Astrocyte of the spinal cord (primary cell): ENCODE measurements around the gene KERA.

Experiments used
- DNase-seq: peaks from one replicate; pipeline ENCODE4 v3.0.0; 2011; ENCODE audit warnings: low read depth, low spot score
- H3K4me3 ChIP-seq: 2 replicates; pipeline ENCODE4 v1.5.1; 2011; ENCODE audit warnings: low read depth, mild to moderate bottlenecking, low read length, moderate library complexity
- in situ Hi-C: cut with HindIII; loops from 2 replicates; pipeline ENCODE4 v1.10.0; 2017; ENCODE audit warnings: low sequenced_read_pairs
- TF ChIP-seq, protein P1 (sequence below): IDR thresholded peaks from 2 replicates; pipeline ENCODE4 v1.5.1; 2012; ENCODE audit warnings: low read depth, mild to moderate bottlenecking, low read length, inconsistent platforms

Gene KERA

DNA sequence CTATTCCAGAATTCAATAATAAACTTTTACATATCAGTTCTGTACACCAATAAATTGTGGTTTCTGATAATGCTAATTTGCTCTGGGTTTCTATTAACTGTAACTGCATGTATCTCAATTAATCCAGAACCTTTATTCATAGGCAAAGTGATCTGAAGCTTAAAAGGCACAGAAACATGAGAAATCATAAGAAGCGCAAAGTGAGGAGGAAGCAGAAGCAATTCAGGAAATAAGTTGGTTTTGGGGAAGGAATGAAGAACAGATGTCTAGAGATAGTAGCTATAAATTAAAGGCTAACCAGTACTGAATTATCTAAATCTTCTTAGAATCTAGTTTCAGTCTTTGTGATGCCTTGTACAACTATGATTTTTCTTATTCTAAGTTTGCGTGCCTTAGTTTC, 24.6 kb downstream of the KERA start:
- in situ Hi-C loops = no loop called here
- TF ChIP-seq, protein P1, sequence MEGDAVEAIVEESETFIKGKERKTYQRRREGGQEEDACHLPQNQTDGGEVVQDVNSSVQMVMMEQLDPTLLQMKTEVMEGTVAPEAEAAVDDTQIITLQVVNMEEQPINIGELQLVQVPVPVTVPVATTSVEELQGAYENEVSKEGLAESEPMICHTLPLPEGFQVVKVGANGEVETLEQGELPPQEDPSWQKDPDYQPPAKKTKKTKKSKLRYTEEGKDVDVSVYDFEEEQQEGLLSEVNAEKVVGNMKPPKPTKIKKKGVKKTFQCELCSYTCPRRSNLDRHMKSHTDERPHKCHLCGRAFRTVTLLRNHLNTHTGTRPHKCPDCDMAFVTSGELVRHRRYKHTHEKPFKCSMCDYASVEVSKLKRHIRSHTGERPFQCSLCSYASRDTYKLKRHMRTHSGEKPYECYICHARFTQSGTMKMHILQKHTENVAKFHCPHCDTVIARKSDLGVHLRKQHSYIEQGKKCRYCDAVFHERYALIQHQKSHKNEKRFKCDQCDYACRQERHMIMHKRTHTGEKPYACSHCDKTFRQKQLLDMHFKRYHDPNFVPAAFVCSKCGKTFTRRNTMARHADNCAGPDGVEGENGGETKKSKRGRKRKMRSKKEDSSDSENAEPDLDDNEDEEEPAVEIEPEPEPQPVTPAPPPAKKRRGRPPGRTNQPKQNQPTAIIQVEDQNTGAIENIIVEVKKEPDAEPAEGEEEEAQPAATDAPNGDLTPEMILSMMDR = no peak
- no peak for DNase-seq
- H3K4me3 ChIP-seq = no peak overlapping the region

DNA sequence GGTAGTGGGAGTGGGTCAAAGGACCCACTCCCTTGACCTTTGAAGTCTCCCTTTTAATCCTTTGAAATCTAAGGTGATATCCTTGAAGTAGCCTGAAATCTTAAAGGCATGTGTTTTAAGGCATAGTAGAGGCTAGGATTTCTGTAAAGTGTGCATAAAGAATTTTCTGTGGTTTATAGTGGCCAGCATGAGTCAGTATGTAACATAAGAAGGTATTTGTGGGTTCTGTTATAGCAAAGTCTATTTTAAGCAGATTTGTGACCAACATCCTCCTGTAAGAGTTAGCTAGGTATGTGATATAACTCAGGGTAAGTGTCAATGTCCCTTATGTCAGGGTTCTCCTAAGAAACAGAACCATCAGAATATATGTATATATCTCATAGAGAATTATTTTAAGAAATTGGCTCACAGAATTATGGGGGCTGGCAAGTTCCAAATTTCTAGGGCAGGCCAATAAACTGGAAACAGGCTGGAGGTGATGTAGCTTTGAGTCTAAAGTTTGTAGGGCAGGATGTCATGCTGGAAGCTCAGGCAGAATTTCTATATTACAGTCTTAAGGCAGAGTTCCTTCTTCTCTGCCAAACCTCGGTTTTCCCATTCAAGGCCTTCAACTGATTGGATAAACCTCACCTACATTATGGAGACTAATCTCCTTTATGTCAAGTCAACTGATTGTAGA, 34.4 kb downstream of the KERA start:
- DNase-seq = peak; percentile 88
- no peak overlapping the region for H3K4me3 ChIP-seq
- in situ Hi-C loops = no loop called here
- TF ChIP-seq, protein P1 = no peak

DNA sequence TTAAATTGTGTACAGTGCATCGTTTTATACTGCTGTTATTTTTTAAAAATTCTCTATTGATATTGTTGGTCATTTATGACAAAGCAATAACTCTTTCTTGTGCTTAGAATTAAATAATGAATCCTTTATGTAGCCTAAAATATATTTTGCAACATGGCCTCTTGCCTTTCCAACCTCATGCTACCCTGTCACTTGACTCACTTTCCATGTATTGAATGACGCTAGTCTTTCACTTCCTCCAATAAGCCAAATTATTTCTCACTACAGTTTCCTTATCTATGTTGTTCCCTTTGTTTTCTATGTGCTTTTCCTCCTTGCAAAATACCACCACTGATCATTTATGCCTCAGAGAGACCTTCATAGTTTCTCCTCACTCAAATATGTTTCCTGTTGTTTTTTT, 36.7 kb downstream of the KERA start:
- H3K4me3 ChIP-seq = no peak overlapping the region
- in situ Hi-C loops = no loop called here
- TF ChIP-seq, protein P1 = no peak
- DNase-seq = no peak

DNA sequence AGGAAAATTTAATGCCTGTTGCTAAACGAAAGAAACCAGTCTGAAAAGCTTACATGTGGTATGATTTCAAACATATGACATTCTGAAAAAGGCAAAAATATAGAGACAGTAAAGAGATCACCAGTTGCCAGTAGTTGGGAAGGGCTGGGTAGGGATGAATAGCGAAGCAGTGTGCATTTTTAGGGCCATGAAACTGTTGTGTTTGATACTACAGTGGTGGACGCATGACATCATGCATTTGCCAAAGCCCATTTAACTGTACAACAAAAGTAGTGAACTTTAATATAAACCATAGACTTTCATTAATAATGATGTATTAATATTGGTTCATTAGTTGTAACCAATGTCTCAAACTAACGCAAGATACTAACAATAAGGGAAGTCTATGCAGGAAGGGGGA, 38.4 kb downstream of the KERA start:
- no peak overlapping the region for H3K4me3 ChIP-seq
- in situ Hi-C loops = no loop called here
- TF ChIP-seq, protein P1 = no peak
- DNase-seq = no peak

DNA sequence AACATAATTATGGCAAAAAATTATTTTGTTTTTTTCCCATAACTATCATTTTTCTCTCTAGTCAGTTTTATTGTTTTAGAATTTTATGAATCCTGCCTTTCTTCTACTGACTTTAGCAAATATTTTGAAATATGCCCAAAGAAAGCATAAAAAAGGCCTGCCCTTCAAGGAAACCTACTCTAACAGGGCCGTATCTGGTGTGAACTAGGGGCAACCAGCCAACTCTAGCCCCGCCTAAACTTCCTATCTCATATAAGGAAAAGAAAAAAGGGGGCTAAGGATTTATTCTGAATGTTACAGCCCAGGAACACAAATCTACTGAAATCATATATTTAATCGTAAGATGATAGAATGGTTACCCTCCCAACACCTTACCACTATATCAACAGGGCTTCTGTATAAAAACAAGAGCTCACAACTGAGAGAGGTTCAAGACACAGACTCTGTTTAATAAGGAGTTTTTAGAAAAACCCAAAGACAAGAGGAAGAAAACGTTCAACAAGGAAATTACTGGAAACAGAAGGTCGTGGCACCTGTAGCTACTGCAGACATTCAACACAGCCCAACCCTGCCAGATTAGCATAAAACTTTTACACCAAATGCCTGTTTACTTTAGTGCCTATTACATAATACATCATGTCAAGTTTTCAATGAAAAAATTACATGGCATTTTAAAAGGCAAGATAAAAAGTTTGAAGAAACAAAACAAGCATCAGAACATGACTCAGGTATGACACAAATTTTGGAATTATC, 40.1 kb downstream of the KERA start:
- TF ChIP-seq, protein P1 = no peak
- in situ Hi-C loops = no loop called here
- DNase-seq = no peak
- no peak overlapping the region for H3K4me3 ChIP-seq

DNA sequence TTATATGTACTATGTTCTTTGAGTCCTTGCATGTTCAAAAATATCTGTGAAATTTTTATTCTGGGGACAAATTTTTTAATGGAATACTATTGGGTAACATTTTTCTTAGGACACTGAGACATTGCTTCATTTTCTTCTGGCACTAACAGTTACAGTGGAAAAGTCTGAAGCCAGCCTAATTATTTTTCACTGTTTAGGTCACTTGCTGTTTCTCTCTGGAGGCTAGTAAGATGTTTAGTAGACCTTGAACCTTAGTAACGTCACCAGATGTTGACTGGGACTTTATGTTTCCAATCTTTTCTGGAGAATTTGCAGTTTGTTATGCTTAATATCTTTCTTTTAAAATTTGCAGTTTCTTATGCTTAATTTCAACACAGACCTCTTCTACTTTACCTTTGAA, 40.8 kb downstream of the KERA start:
- in situ Hi-C loops = no loop called here
- TF ChIP-seq, protein P1 = no peak
- no peak overlapping the region for H3K4me3 ChIP-seq
- no peak for DNase-seq
